ENCODE data around the gene LRRC61. TPM values are rescaled to one million over a fixed set of nuclear protein-coding genes. Genes with fewer than 3 reads are reported as not detected.
"Not testable (repeated sequence)": the region's sequence is repeated elsewhere in the genome, so short reads cannot be mapped to it uniquely, and the experiment has no call there.

Gene LRRC61
- total RNA-seq, 6 experiments from 2014 or later, result not detected

- H3K27me3 Mint-ChIP-seq (ENCODE audit: insufficient read depth), result peaks cover 3% of the 10 kb centered on the region
- no peak overlapping the region for H3K27ac Mint-ChIP-seq
- no peaks in the 10 kb centered on the region for H3K9me3 Mint-ChIP-seq
- H3K36me3 Mint-ChIP-seq (ENCODE audit: low read depth), result no peaks in the 10 kb centered on the region
- no peak for TF ChIP-seq CTCF (IDR thresholded peaks at IDR 0.05)
- H3K4me3 Mint-ChIP-seq, result no peak overlapping the region
- no peak for DNase-seq
- peaks cover 10% of the 10 kb centered on the region; the same call in 1 of the 2 replicates for H3K4me1 Mint-ChIP-seq (ENCODE audit: low read depth)
These were observed 9.8 kb upstream of the LRRC61 start for GRCh38 chr7:150313367-150313809.

- DNase-seq, result no peak
- Mint-ChIP-seq H3K9me3 (no peaks in the 10 kb centered on the region), H3K4me1 (ENCODE audit: low read depth) (peaks cover 9% of the 10 kb centered on the region; the same call in 1 of the 2 replicates), H3K36me3 (ENCODE audit: low read depth) (no peaks in the 10 kb centered on the region), H3K27me3 (ENCODE audit: insufficient read depth) (peaks cover 3% of the 10 kb centered on the region), H3K27ac (no peak overlapping the region), H3K4me3 (no peak overlapping the region)
- TF ChIP-seq CTCF (IDR thresholded peaks at IDR 0.05), result no peak
These were observed 9.3 kb upstream of the LRRC61 start for GRCh38 chr7:150313870-150314269.

- Mint-ChIP-seq H3K36me3 (ENCODE audit: low read depth) (no peaks in the 10 kb centered on the region), H3K27ac (no peak overlapping the region), H3K9me3 (no peaks in the 10 kb centered on the region), H3K27me3 (ENCODE audit: insufficient read depth) (peaks cover 3% of the 10 kb centered on the region; the same call in 1 of the 2 replicates), H3K4me3 (no peak overlapping the region), H3K4me1 (ENCODE audit: low read depth) (peaks cover 9% of the 10 kb centered on the region; the same call in 1 of the 2 replicates)
- TF ChIP-seq CTCF (IDR thresholded peaks at IDR 0.05), result no peak
- no peak for DNase-seq
These were observed 8.4 kb upstream of the LRRC61 start for GRCh38 chr7:150314639-150315239.

- H3K36me3 Mint-ChIP-seq (ENCODE audit: low read depth); H3K4me3 Mint-ChIP-seq; H3K9me3 Mint-ChIP-seq; H3K27ac Mint-ChIP-seq; H3K27me3 Mint-ChIP-seq (ENCODE audit: insufficient read depth); DNase-seq: not testable (repeated sequence)
- H3K4me1 Mint-ChIP-seq (ENCODE audit: low read depth), result peaks cover 15% of the 10 kb centered on the region; the same call in 1 of the 2 replicates
These were observed 6.2 kb upstream of the LRRC61 start for GRCh38 chr7:150316987-150317386.

GRCh38 chr7:150317748-150318444 lies 5.3 kb upstream of the LRRC61 start:
- peak; percentile 30 for DNase-seq
- H3K36me3 Mint-ChIP-seq (ENCODE audit: low read depth), result no peaks in the 10 kb centered on the region
- H3K27ac Mint-ChIP-seq, result no peak overlapping the region
- peak overlapping the region; percentile 35; the same call in 1 of the 2 replicates for H3K4me3 Mint-ChIP-seq
- H3K27me3 Mint-ChIP-seq (ENCODE audit: insufficient read depth), result peaks cover 5% of the 10 kb centered on the region; the same call in 1 of the 2 replicates
- no peaks in the 10 kb centered on the region for H3K9me3 Mint-ChIP-seq
- H3K4me1 Mint-ChIP-seq (ENCODE audit: low read depth), result peaks cover 15% of the 10 kb centered on the region; the same call in 1 of the 2 replicates
- TF ChIP-seq CTCF (IDR thresholded peaks at IDR 0.05), result no peak

- H3K27ac Mint-ChIP-seq, result no peak overlapping the region
- no peak for DNase-seq
- no peaks in the 10 kb centered on the region for H3K36me3 Mint-ChIP-seq (ENCODE audit: low read depth)
- H3K9me3 Mint-ChIP-seq, result no peaks in the 10 kb centered on the region
- no peak for TF ChIP-seq CTCF (IDR thresholded peaks at IDR 0.05)
- H3K4me3 Mint-ChIP-seq, result no peak overlapping the region
- H3K27me3 Mint-ChIP-seq (ENCODE audit: insufficient read depth), result peaks cover 9% of the 10 kb centered on the region; the same call in 1 of the 2 replicates
- peaks cover 20% of the 10 kb centered on the region; the same call in 1 of the 2 replicates for H3K4me1 Mint-ChIP-seq (ENCODE audit: low read depth)
These were observed 1.4 kb upstream of the LRRC61 start for GRCh38 chr7:150321788-150322113.
